GM23338 (cell line): ENCODE results near the gene TDP2. TPM values are rescaled to one million over a fixed set of nuclear protein-coding genes. Genes with fewer than 3 reads are reported as not detected.

ENCODE experiments used
- ATAC-seq: fragments of 200-7000 bp; cut with Tn5 transposase; 3 replicates; pipeline ENCODE4 v1.9.1; 2020
- DNase-seq: peaks from one replicate; pipeline ENCODE4 v3.0.0-alpha.2; 2015; ENCODE audit warnings: low spot score
- H2AFZ ChIP-seq: fragments of 200-600 bp; sonication (generic); 2 replicates; pipeline ENCODE4 v1.8.0; 2016; ENCODE audit warnings: antibody characterized with exemption, mild to moderate bottlenecking, moderate library complexity
- H3F3A ChIP-seq: fragments of 200-600 bp; sonication (generic); replicated peaks from 2 replicates; pipeline ENCODE4 v1.8.0; 2017; ENCODE audit warnings: antibody characterized with exemption, mixed run types, low read depth
- H3K27ac ChIP-seq: fragments of 200-600 bp; sonication (generic); 2 replicates; pipeline ENCODE4 v1.6.1; 2016; ENCODE audit warnings: low read depth
- H3K27me3 ChIP-seq: fragments of 200-600 bp; sonication (generic); 2 replicates; pipeline ENCODE4 v1.8.0; 2016; ENCODE audit warnings: mild to moderate bottlenecking, mixed run types, moderate library complexity; ENCODE audit not compliant: insufficient read depth
- H3K36me3 ChIP-seq: fragments of 200-600 bp; sonication (generic); 2 replicates; pipeline ENCODE4 v1.8.0; 2016; ENCODE audit warnings: mild to moderate bottlenecking; ENCODE audit not compliant: insufficient read depth
- H3K4me1 ChIP-seq: fragments of 200-600 bp; sonication (generic); 2 replicates; pipeline ENCODE4 v1.8.0; 2016; ENCODE audit warnings: mild to moderate bottlenecking, moderate library complexity; ENCODE audit not compliant: insufficient read depth
- H3K4me2 ChIP-seq: fragments of 200-600 bp; sonication (generic); 2 replicates; pipeline ENCODE4 v1.7.1; 2017; ENCODE audit warnings: mixed run types
- H3K4me3 ChIP-seq: fragments of 200-600 bp; sonication (generic); 2 replicates; pipeline ENCODE4 v1.6.1; 2016; ENCODE audit warnings: mixed run types
- H3K79me2 ChIP-seq: fragments of 200-600 bp; sonication (generic); replicated peaks from 2 replicates; pipeline ENCODE4 v1.8.0; 2017; ENCODE audit warnings: mild to moderate bottlenecking; ENCODE audit not compliant: insufficient read depth
- H3K9me2 ChIP-seq: fragments of 200-600 bp; sonication (generic); 2 replicates; pipeline ENCODE4 v1.8.0; 2017; ENCODE audit not compliant: insufficient read depth
- H4K20me1 ChIP-seq: fragments of 200-600 bp; sonication (generic); replicated peaks from 2 replicates; pipeline ENCODE4 v1.8.0; 2017; ENCODE audit warnings: mild to moderate bottlenecking; ENCODE audit not compliant: insufficient read depth
- H3K27ac Mint-ChIP-seq: 2 replicates; pipeline ENCODE4 v1.8.0; 2020; ENCODE audit warnings: inconsistent platforms, mild to moderate bottlenecking, moderate library complexity, mixed read lengths
- H3K27me3 Mint-ChIP-seq: 3 replicates; pipeline ENCODE4 v1.8.0; 2022; ENCODE audit warnings: low read depth, mild to moderate bottlenecking, moderate library complexity, mixed read lengths, inconsistent platforms; ENCODE audit not compliant: insufficient read depth, poor library complexity
- H3K36me3 Mint-ChIP-seq: 3 replicates; pipeline ENCODE4 v1.8.0; 2021; ENCODE audit warnings: low read depth, mild to moderate bottlenecking, inconsistent platforms, moderate library complexity, mixed read lengths
- H3K4me1 Mint-ChIP-seq: 3 replicates; pipeline ENCODE4 v1.8.0; 2020; ENCODE audit warnings: mild to moderate bottlenecking, inconsistent platforms, mixed read lengths
- H3K4me3 Mint-ChIP-seq: 3 replicates; pipeline ENCODE4 v1.8.0; 2021; ENCODE audit warnings: moderate library complexity, mild to moderate bottlenecking, inconsistent platforms, mixed read lengths
- H3K9me3 Mint-ChIP-seq: 3 replicates; pipeline ENCODE4 v1.8.0; 2020; ENCODE audit warnings: moderate library complexity, mild to moderate bottlenecking, inconsistent platforms, mixed read lengths
- CREB1 ChIP-seq: fragments of 250-450 bp; sonication (Bioruptor Pico); IDR thresholded peaks from 2 replicates; pipeline ENCODE4 v1.5.0; 2020; ENCODE audit warnings: low read depth, mild to moderate bottlenecking, moderate library complexity
- EZH2 ChIP-seq: fragments of 200-600 bp; sonication (generic); IDR thresholded peaks from one replicate; pipeline ENCODE4 v1.8.0; 2017; ENCODE audit warnings: antibody characterized with exemption, mild to moderate bottlenecking, low read depth; ENCODE audit not compliant: unreplicated experiment
- EZH2phosphoT487 ChIP-seq: fragments of 200-600 bp; sonication (generic); IDR thresholded peaks from one replicate; pipeline ENCODE4 v1.8.1; 2018; ENCODE audit warnings: antibody characterized with exemption; ENCODE audit not compliant: unreplicated experiment
- JUNB ChIP-seq: IDR thresholded peaks from one replicate; pipeline ENCODE4 v1.6.1; 2016; ENCODE audit warnings: antibody characterized with exemption; ENCODE audit not compliant: unreplicated experiment
- NANOG ChIP-seq: IDR thresholded peaks from 2 replicates; pipeline ENCODE4 v1.6.1; 2016; ENCODE audit warnings: antibody characterized with exemption, borderline replicate concordance
- POLR2AphosphoS5 ChIP-seq: IDR thresholded peaks from 2 replicates; pipeline ENCODE4 v1.6.1; 2016; ENCODE audit warnings: antibody characterized with exemption, low read depth
- STAT1 ChIP-seq: IDR thresholded peaks from one replicate; pipeline ENCODE4 v1.6.1; 2016; ENCODE audit warnings: antibody characterized with exemption; ENCODE audit not compliant: unreplicated experiment
- ZNF114 ChIP-seq: fragments of 250-450 bp; sonication (Bioruptor Pico); IDR thresholded peaks from 2 replicates; pipeline ENCODE4 v1.5.0; 2020; ENCODE audit warnings: mild to moderate bottlenecking, moderate library complexity
- ZNF331 ChIP-seq: fragments of 250-450 bp; sonication (Bioruptor Pico); IDR thresholded peaks from 2 replicates; pipeline ENCODE4 v1.5.0; 2020; ENCODE audit warnings: low read depth, mild to moderate bottlenecking, moderate library complexity
- long read RNA-seq: library from polyadenylated mRNA; unstranded; transcript quantifications from one replicate; pipeline ENCODE4 v2.0.0, GENCODE V29; 2020; ENCODE audit not compliant: unreplicated experiment
- polyA plus RNA-seq: library from polyadenylated mRNA; unstranded; fragments of >200 nt; fragmentation: Nextera tagmentation; extraction: Ambion mirVana; gene quantifications from 2 replicates; pipeline ENCODE4 v1.2.1, GENCODE V29; 2016
- total RNA-seq: library from RNA; depleted of rRNA; stranded (reverse); fragments of >200 nt; shearing (Covaris generic); gene quantifications from 2 replicates; pipeline ENCODE4 v1.2.3, GENCODE V29; 2014; rRNA removed
- TF ChIP-seq, protein P1 (sequence below): IDR thresholded peaks from 2 replicates; pipeline ENCODE4 v1.6.1; 2016; ENCODE audit warnings: antibody characterized with exemption
- TF ChIP-seq, protein P2 (sequence below): IDR thresholded peaks from one replicate; pipeline ENCODE4 v1.6.1; 2018; ENCODE audit warnings: antibody characterized with exemption; ENCODE audit not compliant: unreplicated experiment
- TF ChIP-seq, protein P3 (sequence below), 2 experiments: fragments of 200-600 bp in 1 of 2; sonication (generic) in 1 of 2; conservative IDR thresholded peaks; 2 replicates each; pipeline versions ENCODE4 v1.5.1 to v1.6.1; 2016 to 2017; ENCODE audit warnings: antibody characterized with exemption in 2 of 2, low read depth in 2 of 2, mild to moderate bottlenecking in 2 of 2, moderate library complexity in 1 of 2

The TDP2 gene, protein sequence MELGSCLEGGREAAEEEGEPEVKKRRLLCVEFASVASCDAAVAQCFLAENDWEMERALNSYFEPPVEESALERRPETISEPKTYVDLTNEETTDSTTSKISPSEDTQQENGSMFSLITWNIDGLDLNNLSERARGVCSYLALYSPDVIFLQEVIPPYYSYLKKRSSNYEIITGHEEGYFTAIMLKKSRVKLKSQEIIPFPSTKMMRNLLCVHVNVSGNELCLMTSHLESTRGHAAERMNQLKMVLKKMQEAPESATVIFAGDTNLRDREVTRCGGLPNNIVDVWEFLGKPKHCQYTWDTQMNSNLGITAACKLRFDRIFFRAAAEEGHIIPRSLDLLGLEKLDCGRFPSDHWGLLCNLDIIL
- total RNA-seq (47.8 and 64.5 TPM in 2 replicates), polyA plus RNA-seq (41.8 and 46.8 TPM in 2 replicates)
- long read RNA-seq, transcript TDP2-202 (7 exons, 2,071 nt), result major isoform, 21 of 29 reads
- long read RNA-seq, partial matches to known transcripts, result 4 of 29 reads
- long read RNA-seq, other reads (novel, unspliced or antisense), result 3 of 29 reads

DNA sequence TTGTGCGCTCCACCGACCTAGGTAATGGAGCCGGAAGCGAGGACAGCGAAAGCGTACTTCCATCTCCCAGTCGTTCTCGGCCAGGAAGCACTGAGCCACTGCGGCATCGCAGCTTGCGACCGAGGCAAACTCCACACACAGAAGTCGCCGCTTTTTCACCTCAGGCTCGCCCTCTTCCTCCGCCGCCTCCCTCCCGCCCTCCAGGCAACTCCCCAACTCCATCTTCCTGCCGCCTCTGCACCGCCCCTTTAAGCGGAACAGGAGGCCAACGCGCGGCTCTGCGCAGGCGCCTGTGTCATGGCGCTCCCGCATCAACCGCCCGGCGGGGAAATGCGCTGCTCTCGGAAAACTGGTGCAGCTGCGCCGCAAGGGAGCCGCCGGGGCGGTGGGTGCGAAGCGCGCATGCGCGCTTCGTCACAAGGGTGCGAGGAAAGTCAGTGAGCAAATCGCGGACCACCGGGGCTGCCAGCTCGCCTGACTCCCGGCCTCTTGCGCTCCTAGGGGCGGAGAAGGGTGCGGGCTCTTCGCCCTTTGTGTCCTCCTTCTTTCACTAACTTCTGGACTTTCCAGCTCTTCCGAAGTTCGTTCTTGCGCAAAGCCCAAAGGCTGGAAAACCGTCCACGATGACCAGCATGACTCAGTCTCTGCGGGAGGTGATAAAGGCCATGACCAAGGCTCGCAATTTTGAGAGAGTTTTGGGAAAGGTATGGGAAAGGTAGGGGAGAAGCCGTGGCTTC is at the start of gene TDP2, which contains the start of gene ACOT13:
TSS of gene TDP2 (minus strand) at position 259 of the 737 bp plus-strand sequence. CDS start at position 222, 37 bp downstream.
TSS of gene ACOT13 (plus strand) at position 437 of the 737 bp plus-strand sequence. CDS start at position 624, 187 bp downstream.
- Histone ChIP-seq H3K79me2 (peaks cover 63% of the 10 kb centered on the region), H3K9me2 (no peaks in the 10 kb centered on the region), H3K4me2 (peak within 1 kb of the TSS; percentile 97), H4K20me1 (no peaks in the 10 kb centered on the region), H3K36me3 (peaks cover 31% of the 10 kb centered on the region), H2AFZ (peak within 1 kb of the TSS; percentile 95), H3K4me3 (peak within 1 kb of the TSS; percentile 97), H3F3A (no peaks in the 10 kb centered on the region), H3K27me3 (no peaks in the 10 kb centered on the region), H3K4me1 (0 out of 2 replicates have a peak, but pooled peaks cover 12% of the 10 kb centered on the region), H3K27ac (peak within 1 kb of the TSS; percentile 97)
- peaks cover 49% of the 10 kb centered on the region for H3K9me3 Mint-ChIP-seq
- peak within 1 kb of the TSS; percentile 99 for H3K27ac Mint-ChIP-seq
- ATAC-seq (peak; percentile 96), DNase-seq (peak; percentile 97)
- H3K27me3 Mint-ChIP-seq, result peaks cover 16% of the 10 kb centered on the region
- peaks cover 86% of the 10 kb centered on the region for H3K36me3 Mint-ChIP-seq
- H3K4me1 Mint-ChIP-seq, result peaks cover 23% of the 10 kb centered on the region
- peak within 1 kb of the TSS; percentile 94 for H3K4me3 Mint-ChIP-seq
- TF ChIP-seq POLR2AphosphoS5 (peak; percentile 93), EZH2phosphoT487 (no peak), CREB1 (peak; percentile 81), ZNF114 (no peak), ZNF331 (peak; percentile 26; the same call in 1 of the 2 replicates), NANOG (no peak), JUNB (no peak), STAT1 (no peak), EZH2 (no peak)
- TF ChIP-seq, protein P1, sequence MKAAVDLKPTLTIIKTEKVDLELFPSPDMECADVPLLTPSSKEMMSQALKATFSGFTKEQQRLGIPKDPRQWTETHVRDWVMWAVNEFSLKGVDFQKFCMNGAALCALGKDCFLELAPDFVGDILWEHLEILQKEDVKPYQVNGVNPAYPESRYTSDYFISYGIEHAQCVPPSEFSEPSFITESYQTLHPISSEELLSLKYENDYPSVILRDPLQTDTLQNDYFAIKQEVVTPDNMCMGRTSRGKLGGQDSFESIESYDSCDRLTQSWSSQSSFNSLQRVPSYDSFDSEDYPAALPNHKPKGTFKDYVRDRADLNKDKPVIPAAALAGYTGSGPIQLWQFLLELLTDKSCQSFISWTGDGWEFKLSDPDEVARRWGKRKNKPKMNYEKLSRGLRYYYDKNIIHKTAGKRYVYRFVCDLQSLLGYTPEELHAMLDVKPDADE, result no peak; the same call in 1 of the 2 replicates
- TF ChIP-seq, protein P2, sequence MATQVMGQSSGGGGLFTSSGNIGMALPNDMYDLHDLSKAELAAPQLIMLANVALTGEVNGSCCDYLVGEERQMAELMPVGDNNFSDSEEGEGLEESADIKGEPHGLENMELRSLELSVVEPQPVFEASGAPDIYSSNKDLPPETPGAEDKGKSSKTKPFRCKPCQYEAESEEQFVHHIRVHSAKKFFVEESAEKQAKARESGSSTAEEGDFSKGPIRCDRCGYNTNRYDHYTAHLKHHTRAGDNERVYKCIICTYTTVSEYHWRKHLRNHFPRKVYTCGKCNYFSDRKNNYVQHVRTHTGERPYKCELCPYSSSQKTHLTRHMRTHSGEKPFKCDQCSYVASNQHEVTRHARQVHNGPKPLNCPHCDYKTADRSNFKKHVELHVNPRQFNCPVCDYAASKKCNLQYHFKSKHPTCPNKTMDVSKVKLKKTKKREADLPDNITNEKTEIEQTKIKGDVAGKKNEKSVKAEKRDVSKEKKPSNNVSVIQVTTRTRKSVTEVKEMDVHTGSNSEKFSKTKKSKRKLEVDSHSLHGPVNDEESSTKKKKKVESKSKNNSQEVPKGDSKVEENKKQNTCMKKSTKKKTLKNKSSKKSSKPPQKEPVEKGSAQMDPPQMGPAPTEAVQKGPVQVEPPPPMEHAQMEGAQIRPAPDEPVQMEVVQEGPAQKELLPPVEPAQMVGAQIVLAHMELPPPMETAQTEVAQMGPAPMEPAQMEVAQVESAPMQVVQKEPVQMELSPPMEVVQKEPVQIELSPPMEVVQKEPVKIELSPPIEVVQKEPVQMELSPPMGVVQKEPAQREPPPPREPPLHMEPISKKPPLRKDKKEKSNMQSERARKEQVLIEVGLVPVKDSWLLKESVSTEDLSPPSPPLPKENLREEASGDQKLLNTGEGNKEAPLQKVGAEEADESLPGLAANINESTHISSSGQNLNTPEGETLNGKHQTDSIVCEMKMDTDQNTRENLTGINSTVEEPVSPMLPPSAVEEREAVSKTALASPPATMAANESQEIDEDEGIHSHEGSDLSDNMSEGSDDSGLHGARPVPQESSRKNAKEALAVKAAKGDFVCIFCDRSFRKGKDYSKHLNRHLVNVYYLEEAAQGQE, result no peak
- TF ChIP-seq, protein P3, sequence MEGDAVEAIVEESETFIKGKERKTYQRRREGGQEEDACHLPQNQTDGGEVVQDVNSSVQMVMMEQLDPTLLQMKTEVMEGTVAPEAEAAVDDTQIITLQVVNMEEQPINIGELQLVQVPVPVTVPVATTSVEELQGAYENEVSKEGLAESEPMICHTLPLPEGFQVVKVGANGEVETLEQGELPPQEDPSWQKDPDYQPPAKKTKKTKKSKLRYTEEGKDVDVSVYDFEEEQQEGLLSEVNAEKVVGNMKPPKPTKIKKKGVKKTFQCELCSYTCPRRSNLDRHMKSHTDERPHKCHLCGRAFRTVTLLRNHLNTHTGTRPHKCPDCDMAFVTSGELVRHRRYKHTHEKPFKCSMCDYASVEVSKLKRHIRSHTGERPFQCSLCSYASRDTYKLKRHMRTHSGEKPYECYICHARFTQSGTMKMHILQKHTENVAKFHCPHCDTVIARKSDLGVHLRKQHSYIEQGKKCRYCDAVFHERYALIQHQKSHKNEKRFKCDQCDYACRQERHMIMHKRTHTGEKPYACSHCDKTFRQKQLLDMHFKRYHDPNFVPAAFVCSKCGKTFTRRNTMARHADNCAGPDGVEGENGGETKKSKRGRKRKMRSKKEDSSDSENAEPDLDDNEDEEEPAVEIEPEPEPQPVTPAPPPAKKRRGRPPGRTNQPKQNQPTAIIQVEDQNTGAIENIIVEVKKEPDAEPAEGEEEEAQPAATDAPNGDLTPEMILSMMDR (conservative IDR thresholded peaks at IDR 0.05; ENCODE audit: low read depth in 2 of 2), result peak; percentile 36 to 39
